ENCODE data around the gene RPRML. TPM values are rescaled to one million over a fixed set of nuclear protein-coding genes. Genes with fewer than 3 reads are reported as not detected.

The RPRML gene
- total and polyA plus RNA-seq, 2 donors (not counting 1 experiment from before 2014, with no cell fraction given), result 0.89 TPM; not detected in 1

- Histone ChIP-seq H3K9me3 (ENCODE audit: control extremely low read depth in 1 of 3, control insufficient read depth in 2 of 3, insufficient read depth in 1 of 3, low read length in 2 of 3) (no peaks in the 10 kb centered on the region), H3K9ac (ENCODE audit: low read length) (no peak overlapping the region), H2AFZ (ENCODE audit: insufficient read depth, low read depth, low read length, poor library complexity, severe bottlenecking) (no peak overlapping the region), H3K79me2 (ENCODE audit: control insufficient read depth, insufficient read depth, low read length) (peaks cover 5% of the 10 kb centered on the region), H4K20me1 (ENCODE audit: control insufficient read depth, insufficient read depth, low read length, poor library complexity, severe bottlenecking) (no peaks in the 10 kb centered on the region), H3K36me3 (replicated peaks in 1 of 2; ENCODE audit: control extremely low read depth in 1 of 2, control insufficient read depth in 1 of 2, extremely low read depth in 1 of 2, insufficient read depth in 2 of 2, low read length in 1 of 2) (peaks cover 1 to 6% of the 10 kb centered on the region in 2 experiments), H3K4me2 (replicated peaks; ENCODE audit: low read depth, low read length, poor library complexity, severe bottlenecking) (no peak overlapping the region), H3K27me3 (replicated peaks in 1 of 4; ENCODE audit: control extremely low read depth in 1 of 4, control insufficient read depth in 3 of 4, insufficient read depth in 4 of 4, low read length in 3 of 4) (no peaks in the 10 kb centered on the region), H3K4me1 (ENCODE audit: control insufficient read depth in 2 of 2, insufficient read depth in 2 of 2, low read length in 2 of 2) (no peaks in the 10 kb centered on the region), H3K4me3 (ENCODE audit: control extremely low read depth in 1 of 5, extremely low read depth in 1 of 5, insufficient read depth in 1 of 5, low read depth in 2 of 5, low read length in 4 of 5) (no peak overlapping the region), H3K27ac (ENCODE audit: low read length in 2 of 2) (no peak overlapping the region)
- Mint-ChIP-seq H3K27me3 (no peaks in the 10 kb centered on the region), H3K4me3 (no peak overlapping the region), H3K9me3 (ENCODE audit: insufficient read depth) (no peaks in the 10 kb centered on the region), H3K4me1 (no peaks in the 10 kb centered on the region), H3K27ac (no peak overlapping the region)
- TF ChIP-seq CTCF (IDR thresholded peaks at IDR 0.05) (no peak), EZH2 (IDR thresholded peaks at IDR 0.05; ENCODE audit: borderline replicate concordance, insufficient read depth, low read depth, low read length, poor library complexity, severe bottlenecking) (no peak)
- POLR2A ChIA-PET, result no interaction called here
- intact Hi-C loops (cut with micrococcal nuclease), result no loop called here
- 82% methylated on average over 16 of the region's 16 CpGs for WGBS (ENCODE audit: insufficient coverage)
- ATAC-seq (ENCODE audit: low read depth) (no peak), DNase-seq (no peak)
- CTCF ChIA-PET, result interaction anchor here (4.8 kb wide), 1 partner anchor 9 kb away, joined by 30 read pairs; no protein-coding TSS in a partner anchor
Measured at GRCh38 chr17:46950997-46951621, 27.9 kb downstream of the RPRML start.

- TF ChIP-seq CTCF (IDR thresholded peaks at IDR 0.05) (no peak), EZH2 (IDR thresholded peaks at IDR 0.05; ENCODE audit: borderline replicate concordance, insufficient read depth, low read depth, low read length, poor library complexity, severe bottlenecking) (no peak)
- intact Hi-C loops (cut with micrococcal nuclease), result no loop called here
- Mint-ChIP-seq H3K4me1 (no peaks in the 10 kb centered on the region), H3K27me3 (no peaks in the 10 kb centered on the region), H3K9me3 (ENCODE audit: insufficient read depth) (no peaks in the 10 kb centered on the region), H3K27ac (no peak overlapping the region), H3K4me3 (no peak overlapping the region)
- peaks cover 0 to 3% of the 10 kb centered on the region in 2 experiments for H3K36me3 ChIP-seq (replicated peaks in 1 of 2; ENCODE audit: control extremely low read depth in 1 of 2, control insufficient read depth in 1 of 2, extremely low read depth in 1 of 2, insufficient read depth in 2 of 2, low read length in 1 of 2)
- no peak overlapping the region for H3K4me2 ChIP-seq (replicated peaks; ENCODE audit: low read depth, low read length, poor library complexity, severe bottlenecking)
- peaks cover under 1% of the 10 kb centered on the region for H3K79me2 ChIP-seq (ENCODE audit: control insufficient read depth, insufficient read depth, low read length)
- ChIA-PET POLR2A (no interaction called here), CTCF (interaction anchor here (4.8 kb wide), 1 partner anchor 9 kb away, joined by 30 read pairs; no protein-coding TSS in a partner anchor)
- no peak for DNase-seq
- H3K4me1 ChIP-seq (ENCODE audit: control insufficient read depth in 2 of 2, insufficient read depth in 2 of 2, low read length in 2 of 2), result no peaks in the 10 kb centered on the region
- 87% methylated on average over 7 of the region's 7 CpGs for WGBS (ENCODE audit: insufficient coverage)
- no peak overlapping the region for H3K27ac ChIP-seq (ENCODE audit: low read length in 2 of 2)
- ATAC-seq (ENCODE audit: low read depth), result no peak
- H3K4me3 ChIP-seq (ENCODE audit: control extremely low read depth in 1 of 5, extremely low read depth in 1 of 5, insufficient read depth in 1 of 5, low read depth in 2 of 5, low read length in 4 of 5), result no peak overlapping the region
- no peaks in the 10 kb centered on the region for H3K27me3 ChIP-seq (replicated peaks in 1 of 4; ENCODE audit: control extremely low read depth in 1 of 4, control insufficient read depth in 3 of 4, insufficient read depth in 4 of 4, low read length in 3 of 4)
- H3K9me3 ChIP-seq (ENCODE audit: control extremely low read depth in 1 of 3, control insufficient read depth in 2 of 3, insufficient read depth in 1 of 3, low read length in 2 of 3), result no peaks in the 10 kb centered on the region
- no peak overlapping the region for H2AFZ ChIP-seq (ENCODE audit: insufficient read depth, low read depth, low read length, poor library complexity, severe bottlenecking)
- H4K20me1 ChIP-seq (ENCODE audit: control insufficient read depth, insufficient read depth, low read length, poor library complexity, severe bottlenecking), result no peaks in the 10 kb centered on the region
- no peak overlapping the region for H3K9ac ChIP-seq (ENCODE audit: low read length)
Measured at GRCh38 chr17:46950342-46950996, 28.6 kb downstream of the RPRML start.

All from B cell (primary cell).